GM12801 (cell line): ENCODE results near the gene CWC27.

Experiments used
- TF ChIP-seq, protein P1 (sequence below): IDR thresholded peaks from one replicate; pipeline ENCODE4 v1.5.1; 2011; ENCODE audit warnings: control low read depth; ENCODE audit not compliant: insufficient read length; ENCODE audit errors: extremely low read depth

Gene CWC27

DNA sequence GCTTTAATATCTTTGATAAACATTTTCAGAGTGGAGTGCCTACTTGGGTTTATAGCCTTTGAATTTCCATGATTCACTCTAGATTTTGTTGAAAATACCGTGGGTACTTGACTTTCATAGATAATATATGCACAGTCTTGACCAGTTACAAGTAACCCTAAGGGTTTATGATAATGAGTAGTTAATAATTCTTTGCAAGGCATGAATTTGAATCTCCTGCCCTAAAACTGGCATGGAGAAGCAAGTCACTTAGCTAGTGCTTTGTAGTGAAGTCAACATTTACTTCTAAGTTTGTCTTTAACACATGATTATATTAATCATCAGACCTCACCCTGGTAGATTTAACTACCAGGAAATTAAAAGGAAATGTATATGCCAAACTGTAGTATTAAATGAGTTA is 115.8 kb downstream of the CWC27 start:
- TF ChIP-seq, protein P1, sequence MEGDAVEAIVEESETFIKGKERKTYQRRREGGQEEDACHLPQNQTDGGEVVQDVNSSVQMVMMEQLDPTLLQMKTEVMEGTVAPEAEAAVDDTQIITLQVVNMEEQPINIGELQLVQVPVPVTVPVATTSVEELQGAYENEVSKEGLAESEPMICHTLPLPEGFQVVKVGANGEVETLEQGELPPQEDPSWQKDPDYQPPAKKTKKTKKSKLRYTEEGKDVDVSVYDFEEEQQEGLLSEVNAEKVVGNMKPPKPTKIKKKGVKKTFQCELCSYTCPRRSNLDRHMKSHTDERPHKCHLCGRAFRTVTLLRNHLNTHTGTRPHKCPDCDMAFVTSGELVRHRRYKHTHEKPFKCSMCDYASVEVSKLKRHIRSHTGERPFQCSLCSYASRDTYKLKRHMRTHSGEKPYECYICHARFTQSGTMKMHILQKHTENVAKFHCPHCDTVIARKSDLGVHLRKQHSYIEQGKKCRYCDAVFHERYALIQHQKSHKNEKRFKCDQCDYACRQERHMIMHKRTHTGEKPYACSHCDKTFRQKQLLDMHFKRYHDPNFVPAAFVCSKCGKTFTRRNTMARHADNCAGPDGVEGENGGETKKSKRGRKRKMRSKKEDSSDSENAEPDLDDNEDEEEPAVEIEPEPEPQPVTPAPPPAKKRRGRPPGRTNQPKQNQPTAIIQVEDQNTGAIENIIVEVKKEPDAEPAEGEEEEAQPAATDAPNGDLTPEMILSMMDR, result no peak

- TF ChIP-seq, protein P1, result no peak
Measured at GRCh38 chr5:64887910-64888309, 119.2 kb downstream of the CWC27 start.

DNA sequence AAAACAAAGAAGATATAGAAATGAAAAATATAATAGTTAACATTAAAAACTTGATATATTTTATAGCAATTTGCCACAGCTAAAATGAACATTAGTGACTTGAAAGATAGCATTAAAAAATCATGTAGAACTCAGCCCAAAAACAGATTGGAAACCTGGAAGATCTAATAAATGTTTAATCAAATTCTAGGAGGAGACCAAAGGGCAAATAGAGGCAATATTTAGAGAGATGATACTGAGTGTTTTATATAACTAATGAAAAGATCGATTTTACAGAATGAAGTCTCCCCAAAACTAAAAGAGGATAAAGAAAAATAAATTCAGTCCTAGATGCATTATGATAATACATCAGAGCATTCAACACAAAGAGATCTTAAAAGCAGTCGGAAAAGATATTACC is 127.0 kb downstream of the CWC27 start:
- TF ChIP-seq, protein P1, result no peak

DNA sequence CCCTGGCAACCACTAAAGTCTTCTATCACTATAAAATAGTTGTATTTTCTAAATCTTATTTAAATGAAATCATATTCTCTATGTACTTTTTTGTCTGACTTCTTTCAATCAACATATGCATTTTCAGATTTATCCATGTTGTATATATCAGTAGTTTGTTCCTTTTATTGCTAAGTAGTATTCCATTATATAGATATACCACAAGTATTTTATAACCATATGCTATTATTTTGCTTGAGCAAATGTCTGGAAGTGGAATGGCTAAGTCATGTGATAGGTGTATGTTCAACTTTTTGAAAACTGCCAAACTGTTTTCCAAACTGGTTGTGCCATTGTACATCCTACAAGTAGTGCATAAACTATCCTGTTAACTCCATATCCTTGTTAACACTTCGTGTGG is 131.1 kb downstream of the CWC27 start:
- TF ChIP-seq, protein P1, result no peak

- TF ChIP-seq, protein P1, result no peak
Measured at GRCh38 chr5:64900618-64901017, 131.9 kb downstream of the CWC27 start.

- TF ChIP-seq, protein P1, result no peak
Measured at GRCh38 chr5:64914396-64914795, 145.7 kb downstream of the CWC27 start.

DNA sequence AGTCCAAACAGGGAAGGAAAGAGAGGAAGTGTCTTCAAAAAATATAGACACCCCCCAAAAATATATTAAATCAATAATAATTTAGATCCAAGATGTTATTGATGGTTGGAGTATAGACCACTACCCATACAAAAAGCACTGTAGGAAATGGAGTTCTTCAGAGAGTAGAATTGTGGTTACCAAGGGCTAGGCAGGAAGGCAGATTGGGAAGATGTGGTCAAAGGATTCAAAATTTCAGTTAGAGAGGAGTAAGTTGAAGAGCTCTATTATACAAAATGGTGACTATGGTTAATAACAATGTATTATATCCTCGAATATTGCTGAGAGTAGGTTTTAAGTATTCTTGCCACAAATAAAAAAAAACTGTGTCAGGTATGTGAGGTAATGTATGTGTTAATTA is 149.4 kb downstream of the CWC27 start:
- TF ChIP-seq, protein P1, result no peak

- TF ChIP-seq, protein P1, result no peak
Measured at GRCh38 chr5:64921386-64921785, 152.7 kb downstream of the CWC27 start.
